Measurements from ENCODE around the gene TSGA10IP.
"Not testable (repeated sequence)": the region's sequence is repeated elsewhere in the genome, so short reads cannot be mapped to it uniquely, and the experiment has no call there.

The TSGA10IP gene

GRCh38 chr11:65947603-65948125, 2.4 kb downstream of the TSGA10IP start:
- no peak for DNase-seq (ENCODE audit: low spot score)

GRCh38 chr11:65950711-65951110, 5.4 kb downstream of the TSGA10IP start:
- DNase-seq (ENCODE audit: low spot score), result not testable (repeated sequence)

GRCh38 chr11:65951641-65952040, 6.4 kb downstream of the TSGA10IP start:
- DNase-seq (ENCODE audit: low spot score), result not testable (repeated sequence)

GRCh38 chr11:65952052-65952521, 6.8 kb downstream of the TSGA10IP start:
- DNase-seq (ENCODE audit: low spot score), result no peak

GRCh38 chr11:65953471-65953870, 8.2 kb downstream of the TSGA10IP start:
- no peak for DNase-seq (ENCODE audit: low spot score)

GRCh38 chr11:65954771-65955170, 9.5 kb downstream of the TSGA10IP start:
- DNase-seq (ENCODE audit: low spot score), result no peak

GRCh38 chr11:65958291-65958690, 13.0 kb downstream of the TSGA10IP start:
- no peak for DNase-seq (ENCODE audit: low spot score)

- DNase-seq (ENCODE audit: low spot score), result no peak
These were observed 13.6 kb downstream of the TSGA10IP start for GRCh38 chr11:65958774-65959420.

GRCh38 chr11:65960824-65961266, 15.6 kb downstream of the TSGA10IP start:
- DNase-seq (ENCODE audit: low spot score), result no peak

GRCh38 chr11:65961267-65962140, 16.2 kb downstream of the TSGA10IP start, which contains the start of gene SART1:
Gene SART1 (plus strand): TSS chr11:65961734. CDS start chr11:65961781, 47 bp downstream.
- peak; percentile 98 for DNase-seq (ENCODE audit: low spot score)

- no peak for DNase-seq (ENCODE audit: low spot score)
These were observed 16.9 kb downstream of the TSGA10IP start for GRCh38 chr11:65962141-65962564.

GRCh38 chr11:65964906-65965305, 19.6 kb downstream of the TSGA10IP start:
- no peak for DNase-seq (ENCODE audit: low spot score)

GRCh38 chr11:65965986-65966762, 20.9 kb downstream of the TSGA10IP start:
- no peak for DNase-seq (ENCODE audit: low spot score)

- no peak for DNase-seq (ENCODE audit: low spot score)
These were observed 22.2 kb downstream of the TSGA10IP start for GRCh38 chr11:65967329-65967934.

- no peak for DNase-seq (ENCODE audit: low spot score)
These were observed 23.6 kb downstream of the TSGA10IP start for GRCh38 chr11:65968600-65969482.

- no peak for DNase-seq (ENCODE audit: low spot score)
These were observed 26.8 kb downstream of the TSGA10IP start for GRCh38 chr11:65972116-65972515.

GRCh38 chr11:65973439-65974110, 28.3 kb downstream of the TSGA10IP start:
- DNase-seq (ENCODE audit: low spot score), result no peak

- DNase-seq (ENCODE audit: low spot score), result no peak
These were observed 30.5 kb downstream of the TSGA10IP start for GRCh38 chr11:65975771-65976170.

- DNase-seq (ENCODE audit: low spot score), result no peak
These were observed 31.2 kb downstream of the TSGA10IP start for GRCh38 chr11:65976216-65977176.

Measured in activated CD4-positive, alpha-beta T cell treated with anti-CD3 and anti-CD28 coated beads, Interleukin-2, Interleukin-4, amounts not matched to agents 100 ng/mL and 50 ng/mL, durations not matched to agents 16 hours and 8 hours (primary cell).